Loucy (cell line): Measurements from ENCODE around the gene CCDC70.

ENCODE experiments used
- H2AFZ ChIP-seq: fragments of 200-600 bp; sonication (generic); 2 replicates; pipeline ENCODE4 v1.6.0; 2016; ENCODE audit warnings: antibody characterized with exemption, mild to moderate bottlenecking, low read length, moderate library complexity
- H3F3A ChIP-seq: fragments of 200-600 bp; 2 replicates; pipeline ENCODE4 v1.6.0; 2016; ENCODE audit warnings: antibody characterized with exemption, low read depth, mild to moderate bottlenecking
- H3K27me3 ChIP-seq: fragments of 200-600 bp; sonication (generic); 2 replicates; pipeline ENCODE4 v1.6.1; 2014; ENCODE audit warnings: low read length, mild to moderate bottlenecking; ENCODE audit not compliant: insufficient read depth, poor library complexity, severe bottlenecking
- H3K36me3 ChIP-seq: fragments of 200-600 bp; sonication (generic); 2 replicates; pipeline ENCODE4 v1.6.1; 2016; ENCODE audit warnings: low read length; ENCODE audit not compliant: insufficient read depth
- H3K4me1 ChIP-seq: fragments of 200-600 bp; sonication (generic); 2 replicates; pipeline ENCODE4 v1.5.1; 2014; ENCODE audit warnings: low read length, mild to moderate bottlenecking; ENCODE audit not compliant: insufficient read depth, poor library complexity, severe bottlenecking
- H3K4me2 ChIP-seq: fragments of 200-600 bp; sonication (generic); 2 replicates; pipeline ENCODE4 v1.6.0; 2014; ENCODE audit warnings: antibody characterized with exemption, low read length, low read depth, mild to moderate bottlenecking; ENCODE audit not compliant: poor library complexity, severe bottlenecking
- H3K4me3 ChIP-seq: fragments of 200-600 bp; sonication (generic); 2 replicates; pipeline ENCODE4 v1.5.1; 2014; ENCODE audit warnings: low read length, mild to moderate bottlenecking, mixed read lengths; ENCODE audit not compliant: poor library complexity, severe bottlenecking
- H3K79me2 ChIP-seq: fragments of 200-600 bp; sonication (generic); 2 replicates; pipeline ENCODE4 v1.6.1; 2014; ENCODE audit warnings: low read length; ENCODE audit not compliant: insufficient read depth
- H3K9ac ChIP-seq: fragments of 200-600 bp; sonication (generic); 2 replicates; pipeline ENCODE4 v1.6.0; 2014; ENCODE audit warnings: mild to moderate bottlenecking, low read depth, low read length, moderate library complexity; ENCODE audit not compliant: poor library complexity, severe bottlenecking
- H3K9me2 ChIP-seq: fragments of 200-600 bp; sonication (generic); replicated peaks from 2 replicates; pipeline ENCODE4 v1.6.1; 2016; ENCODE audit warnings: low read depth, low read length, mixed read lengths
- H3K9me3 ChIP-seq: fragments of 200-600 bp; sonication (generic); 2 replicates; pipeline ENCODE4 v1.6.1; 2014; ENCODE audit warnings: mild to moderate bottlenecking, antibody characterized with exemption, low read length, low read depth; ENCODE audit not compliant: insufficient read depth
- H4K20me1 ChIP-seq: fragments of 200-600 bp; sonication (generic); 2 replicates; pipeline ENCODE4 v1.6.0; 2014; ENCODE audit warnings: antibody characterized with exemption, low read length, mild to moderate bottlenecking; ENCODE audit not compliant: insufficient read depth, poor library complexity, severe bottlenecking
- CTCF ChIP-seq: fragments of 200-600 bp; sonication (generic); conservative IDR thresholded peaks from 2 replicates; pipeline ENCODE4 v1.5.1; 2014; ENCODE audit warnings: mild to moderate bottlenecking, antibody characterized with exemption, low read length
- EZH2phosphoT487 ChIP-seq: fragments of 200-600 bp; IDR thresholded peaks from 2 replicates; pipeline ENCODE4 v1.6.1; 2018; ENCODE audit warnings: antibody characterized with exemption, mild to moderate bottlenecking, moderate library complexity, borderline replicate concordance

Gene CCDC70

GRCh38 chr13:51865838-51866237, 4.1 kb downstream of the CCDC70 start:
- no peaks in the 10 kb centered on the region for H3K9me2 ChIP-seq
- no peak overlapping the region for H3K9ac ChIP-seq
- no peaks in the 10 kb centered on the region for H3K9me3 ChIP-seq
- H3K4me1 ChIP-seq = peaks cover 46% of the 10 kb centered on the region
- H2AFZ ChIP-seq = no peak overlapping the region
- no peak overlapping the region for H3K4me2 ChIP-seq
- no peaks in the 10 kb centered on the region for H3K79me2 ChIP-seq
- H3K4me3 ChIP-seq = no peak overlapping the region
- no peaks in the 10 kb centered on the region for H3F3A ChIP-seq
- H4K20me1 ChIP-seq = no peaks in the 10 kb centered on the region
- no peaks in the 10 kb centered on the region for H3K27me3 ChIP-seq
- TF ChIP-seq EZH2phosphoT487 (no peak), CTCF (peak; percentile 33)
- H3K36me3 ChIP-seq = no peaks in the 10 kb centered on the region

- Histone ChIP-seq H4K20me1 (no peaks in the 10 kb centered on the region), H3F3A (no peaks in the 10 kb centered on the region)
- TF ChIP-seq EZH2phosphoT487 = no peak
Measured at GRCh38 chr13:51867062-51867461, 5.3 kb downstream of the CCDC70 start.

GRCh38 chr13:51869916-51870315, 8.1 kb downstream of the CCDC70 start:
- H3F3A ChIP-seq = no peaks in the 10 kb centered on the region
- H3K4me3 ChIP-seq = no peak overlapping the region
- H4K20me1 ChIP-seq = no peaks in the 10 kb centered on the region
- H2AFZ ChIP-seq = peak overlapping the region; percentile 56; the same call in 1 of the 2 replicates
- peak overlapping the region; percentile 25 for H3K9ac ChIP-seq
- no peaks in the 10 kb centered on the region for H3K27me3 ChIP-seq
- no peaks in the 10 kb centered on the region for H3K9me3 ChIP-seq
- H3K4me1 ChIP-seq = peaks cover 45% of the 10 kb centered on the region
- H3K9me2 ChIP-seq = no peaks in the 10 kb centered on the region
- peak overlapping the region; percentile 17 for H3K4me2 ChIP-seq
- no peaks in the 10 kb centered on the region for H3K79me2 ChIP-seq
- TF ChIP-seq CTCF = no peak
- H3K36me3 ChIP-seq = no peaks in the 10 kb centered on the region

More at GRCh38 chr13:51867062-51867461, 5.3 kb downstream of the CCDC70 start:
- no peaks in the 10 kb centered on the region for H3K9me3 ChIP-seq
- no peak overlapping the region for H2AFZ ChIP-seq
- no peaks in the 10 kb centered on the region for H3K27me3 ChIP-seq
- H3K4me3 ChIP-seq = no peak overlapping the region
- no peak overlapping the region for H3K4me2 ChIP-seq
- no peak overlapping the region for H3K9ac ChIP-seq
- H3K36me3 ChIP-seq = no peaks in the 10 kb centered on the region
- H3K4me1 ChIP-seq = peaks cover 41% of the 10 kb centered on the region
- H3K79me2 ChIP-seq = no peaks in the 10 kb centered on the region
- H3K9me2 ChIP-seq = no peaks in the 10 kb centered on the region

GRCh38 chr13:51870616-51871015, 8.8 kb downstream of the CCDC70 start:
- no peak overlapping the region for H3K4me3 ChIP-seq
- no peak overlapping the region for H3K4me2 ChIP-seq
- H3K9me2 ChIP-seq = no peaks in the 10 kb centered on the region
- TF ChIP-seq EZH2phosphoT487 = no peak
- no peak for TF ChIP-seq CTCF
- peaks cover 45% of the 10 kb centered on the region for H3K4me1 ChIP-seq
- no peaks in the 10 kb centered on the region for H3K36me3 ChIP-seq
- H3K79me2 ChIP-seq = no peaks in the 10 kb centered on the region
- peak overlapping the region; percentile 25 for H3K9ac ChIP-seq
- no peaks in the 10 kb centered on the region for H4K20me1 ChIP-seq
- H3F3A ChIP-seq = no peaks in the 10 kb centered on the region
- no peaks in the 10 kb centered on the region for H3K27me3 ChIP-seq
- no peaks in the 10 kb centered on the region for H3K9me3 ChIP-seq
- peak overlapping the region; percentile 56 for H2AFZ ChIP-seq
